ENCODE results near the gene ZNF493. TPM values are rescaled to one million over a fixed set of nuclear protein-coding genes. Genes with fewer than 3 reads are reported as not detected.
A peak's percentile ranks its signal among the peaks of the same experiment; 100 is the strongest.

Gene ZNF493
- total RNA-seq, 1 donor from 2014 or later: 52.6 TPM

DNA sequence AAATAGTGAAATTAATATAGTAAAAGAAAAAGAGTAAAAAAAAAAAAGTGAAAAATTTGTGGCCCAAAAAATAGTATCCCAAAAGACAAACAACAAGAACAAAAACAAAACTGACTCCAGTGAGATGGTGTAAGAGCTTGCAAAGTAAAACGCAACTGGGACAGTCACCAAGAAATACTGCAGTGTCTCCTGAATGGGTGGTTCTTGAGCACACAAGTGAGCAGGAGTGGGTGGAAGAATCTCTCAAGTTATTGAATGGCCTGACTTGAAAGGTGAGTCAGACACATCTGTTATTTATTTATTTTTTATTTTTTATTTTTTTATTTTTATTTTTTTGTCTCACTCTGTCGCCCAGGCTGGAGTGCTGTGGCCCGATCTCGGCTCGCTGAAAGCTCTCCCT is 1.9 kb downstream of the ZNF493 start:
- Mint-ChIP-seq H3K4me3 (no peak overlapping the region), H3K27me3 (ENCODE audit: insufficient read depth, low read depth) (peaks cover 3% of the 10 kb centered on the region), H3K4me1 (no peaks in the 10 kb centered on the region), H3K36me3 (peaks cover 41% of the 10 kb centered on the region), H3K9me3 (peaks cover 59% of the 10 kb centered on the region), H3K27ac (no peak overlapping the region)
- Histone ChIP-seq H3K4me3 (peak overlapping the region; percentile 96), H3K9ac (no peak overlapping the region), H3K27me3 (no peaks in the 10 kb centered on the region), H3K4me2 (no peak overlapping the region), H3K9me3 (ENCODE audit: low read depth) (no peaks in the 10 kb centered on the region), H3K36me3 (no peaks in the 10 kb centered on the region), H2AFZ (replicated peaks) (no peak overlapping the region), H4K20me1 (ENCODE audit: low read depth) (no peaks in the 10 kb centered on the region), H3F3A (ENCODE audit: low read depth) (peaks cover 5% of the 10 kb centered on the region), H3K27ac (no peak overlapping the region), H3K79me2 (ENCODE audit: low read depth) (peaks cover 68% of the 10 kb centered on the region), H3K4me1 (peaks cover 5% of the 10 kb centered on the region)
- DNase-seq (ENCODE audit: low spot score): no peak
- no peak for TF ChIP-seq EZH2phosphoT487 (IDR thresholded peaks at IDR 0.05)
- no peak for TF ChIP-seq EZH2 (IDR thresholded peaks at IDR 0.05)
- TF ChIP-seq, protein P1, sequence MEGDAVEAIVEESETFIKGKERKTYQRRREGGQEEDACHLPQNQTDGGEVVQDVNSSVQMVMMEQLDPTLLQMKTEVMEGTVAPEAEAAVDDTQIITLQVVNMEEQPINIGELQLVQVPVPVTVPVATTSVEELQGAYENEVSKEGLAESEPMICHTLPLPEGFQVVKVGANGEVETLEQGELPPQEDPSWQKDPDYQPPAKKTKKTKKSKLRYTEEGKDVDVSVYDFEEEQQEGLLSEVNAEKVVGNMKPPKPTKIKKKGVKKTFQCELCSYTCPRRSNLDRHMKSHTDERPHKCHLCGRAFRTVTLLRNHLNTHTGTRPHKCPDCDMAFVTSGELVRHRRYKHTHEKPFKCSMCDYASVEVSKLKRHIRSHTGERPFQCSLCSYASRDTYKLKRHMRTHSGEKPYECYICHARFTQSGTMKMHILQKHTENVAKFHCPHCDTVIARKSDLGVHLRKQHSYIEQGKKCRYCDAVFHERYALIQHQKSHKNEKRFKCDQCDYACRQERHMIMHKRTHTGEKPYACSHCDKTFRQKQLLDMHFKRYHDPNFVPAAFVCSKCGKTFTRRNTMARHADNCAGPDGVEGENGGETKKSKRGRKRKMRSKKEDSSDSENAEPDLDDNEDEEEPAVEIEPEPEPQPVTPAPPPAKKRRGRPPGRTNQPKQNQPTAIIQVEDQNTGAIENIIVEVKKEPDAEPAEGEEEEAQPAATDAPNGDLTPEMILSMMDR (IDR thresholded peaks at IDR 0.05): no peak

- H3K9me3 ChIP-seq (ENCODE audit: low read depth): no peaks in the 10 kb centered on the region
- H3F3A ChIP-seq (ENCODE audit: low read depth): peaks cover under 1% of the 10 kb centered on the region
- Mint-ChIP-seq H3K27ac (no peak overlapping the region), H3K4me1 (no peaks in the 10 kb centered on the region), H3K4me3 (no peak overlapping the region), H3K9me3 (peaks cover 56% of the 10 kb centered on the region), H3K36me3 (peaks cover 56% of the 10 kb centered on the region), H3K27me3 (ENCODE audit: insufficient read depth, low read depth) (no peaks in the 10 kb centered on the region)
- H4K20me1 ChIP-seq (ENCODE audit: low read depth): no peaks in the 10 kb centered on the region
- H3K4me2 ChIP-seq: no peak overlapping the region
- no peak overlapping the region for H2AFZ ChIP-seq (replicated peaks)
- peaks cover 88% of the 10 kb centered on the region for H3K79me2 ChIP-seq (ENCODE audit: low read depth)
- H3K9ac ChIP-seq: no peak overlapping the region
- TF ChIP-seq EZH2 (IDR thresholded peaks at IDR 0.05): no peak
- TF ChIP-seq, protein P1 (IDR thresholded peaks at IDR 0.05): no peak
- no peak for TF ChIP-seq EZH2phosphoT487 (IDR thresholded peaks at IDR 0.05)
- no peak for DNase-seq (ENCODE audit: low spot score)
- peaks cover 5% of the 10 kb centered on the region for H3K4me1 ChIP-seq
- no peaks in the 10 kb centered on the region for H3K27me3 ChIP-seq
- H3K27ac ChIP-seq: no peak overlapping the region
- H3K4me3 ChIP-seq: no peak overlapping the region
- H3K36me3 ChIP-seq: peaks cover 11% of the 10 kb centered on the region
Measured at GRCh38 chr19:21402303-21402985, 5.5 kb downstream of the ZNF493 start.

DNA sequence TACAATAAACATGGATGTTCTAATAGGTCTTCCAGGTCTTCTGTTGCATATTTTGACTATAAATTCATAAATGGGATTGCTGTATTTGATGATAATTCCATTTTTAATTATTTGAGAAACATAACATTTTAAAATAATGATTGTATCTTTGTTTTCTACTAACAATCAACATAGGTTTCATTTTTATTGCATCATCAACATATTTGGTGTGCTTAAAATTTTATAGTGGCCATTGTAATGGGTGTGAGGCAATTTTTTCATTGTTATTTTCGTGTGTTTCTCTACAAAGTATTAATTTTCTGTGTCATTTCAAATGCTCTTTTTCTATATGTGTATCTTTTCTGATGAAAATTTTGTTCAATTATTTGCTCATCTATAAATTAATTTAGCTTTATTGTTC is 13.2 kb downstream of the ZNF493 start:
- H2AFZ ChIP-seq (replicated peaks): no peak overlapping the region
- Mint-ChIP-seq H3K27ac (no peak overlapping the region), H3K27me3 (ENCODE audit: insufficient read depth, low read depth) (peaks cover 2% of the 10 kb centered on the region), H3K9me3 (peaks cover 65% of the 10 kb centered on the region), H3K36me3 (peaks cover 62% of the 10 kb centered on the region), H3K4me1 (no peaks in the 10 kb centered on the region), H3K4me3 (no peak overlapping the region)
- no peaks in the 10 kb centered on the region for H4K20me1 ChIP-seq (ENCODE audit: low read depth)
- no peak overlapping the region for H3K27ac ChIP-seq
- no peaks in the 10 kb centered on the region for H3F3A ChIP-seq (ENCODE audit: low read depth)
- H3K9ac ChIP-seq: no peak overlapping the region
- H3K9me3 ChIP-seq (ENCODE audit: low read depth): no peaks in the 10 kb centered on the region
- TF ChIP-seq, protein P1 (IDR thresholded peaks at IDR 0.05): no peak
- TF ChIP-seq EZH2 (IDR thresholded peaks at IDR 0.05): no peak
- TF ChIP-seq EZH2phosphoT487 (IDR thresholded peaks at IDR 0.05): no peak
- no peak overlapping the region for H3K4me2 ChIP-seq
- DNase-seq (ENCODE audit: low spot score): no peak
- H3K79me2 ChIP-seq (ENCODE audit: low read depth): peaks cover 11% of the 10 kb centered on the region
- no peaks in the 10 kb centered on the region for H3K4me1 ChIP-seq
- H3K4me3 ChIP-seq: no peak overlapping the region
- no peaks in the 10 kb centered on the region for H3K27me3 ChIP-seq
- H3K36me3 ChIP-seq: peaks cover 38% of the 10 kb centered on the region

Data from neural progenitor cell (in vitro differentiated cells).